ENCODE measurements around the gene MBP.

MBP gene

DNA sequence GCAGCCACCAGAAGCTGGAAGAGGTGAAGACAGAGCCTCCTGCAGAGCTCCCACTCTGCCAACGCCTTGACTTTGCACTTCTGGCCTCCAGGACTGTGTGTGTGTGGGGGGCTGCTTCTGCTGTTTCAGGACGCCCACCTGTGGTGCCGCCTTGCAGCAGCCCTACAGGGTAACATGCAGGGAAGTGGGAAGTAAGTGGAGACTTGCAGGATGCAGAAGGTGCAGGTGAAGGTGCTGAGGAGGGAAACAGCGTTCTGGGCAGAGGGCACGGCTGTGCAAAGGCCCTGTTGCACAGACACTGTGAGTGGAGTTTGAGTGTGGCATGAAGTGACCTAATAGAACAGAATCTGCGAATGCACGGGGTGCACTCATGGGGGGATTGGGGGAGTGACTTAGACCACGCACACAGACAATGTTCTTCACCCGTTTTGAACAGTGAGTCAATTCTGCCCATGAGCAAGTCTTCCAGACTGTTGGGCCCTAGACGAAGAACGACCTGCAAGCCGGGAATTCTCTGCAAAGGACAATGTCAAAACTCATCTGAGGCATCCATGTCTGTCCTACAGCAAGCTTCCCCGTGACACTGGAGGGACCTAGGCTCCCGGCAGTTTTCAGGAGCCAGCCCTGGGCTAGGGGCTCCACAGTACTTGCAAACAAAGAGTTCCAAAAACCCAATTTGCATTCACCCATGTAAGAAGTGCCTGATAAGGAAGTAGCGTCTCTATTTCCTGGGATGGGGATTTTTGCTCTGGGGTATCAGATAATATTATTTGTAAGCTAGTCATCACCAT lies 19.0 kb downstream of the MBP start:
- DNase-seq = no peak

DNA sequence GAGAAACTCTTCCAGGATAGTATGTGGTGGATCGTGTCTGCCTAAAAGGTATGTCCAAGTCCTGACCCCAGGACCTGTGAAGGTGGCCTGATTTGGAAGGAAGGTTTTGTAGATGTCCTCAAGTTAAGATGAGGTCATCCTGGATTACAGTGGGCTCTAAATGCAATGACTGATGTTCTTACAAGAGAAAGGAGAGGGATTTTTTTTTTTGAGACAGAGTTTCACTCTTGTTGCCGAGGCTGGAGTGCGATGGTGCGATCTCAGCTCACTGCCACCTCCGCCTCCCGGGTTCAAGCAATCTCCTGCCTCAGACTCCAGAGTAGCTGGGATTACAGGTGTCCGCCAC lies 19.9 kb downstream of the MBP start:
- no peak for DNase-seq

DNA sequence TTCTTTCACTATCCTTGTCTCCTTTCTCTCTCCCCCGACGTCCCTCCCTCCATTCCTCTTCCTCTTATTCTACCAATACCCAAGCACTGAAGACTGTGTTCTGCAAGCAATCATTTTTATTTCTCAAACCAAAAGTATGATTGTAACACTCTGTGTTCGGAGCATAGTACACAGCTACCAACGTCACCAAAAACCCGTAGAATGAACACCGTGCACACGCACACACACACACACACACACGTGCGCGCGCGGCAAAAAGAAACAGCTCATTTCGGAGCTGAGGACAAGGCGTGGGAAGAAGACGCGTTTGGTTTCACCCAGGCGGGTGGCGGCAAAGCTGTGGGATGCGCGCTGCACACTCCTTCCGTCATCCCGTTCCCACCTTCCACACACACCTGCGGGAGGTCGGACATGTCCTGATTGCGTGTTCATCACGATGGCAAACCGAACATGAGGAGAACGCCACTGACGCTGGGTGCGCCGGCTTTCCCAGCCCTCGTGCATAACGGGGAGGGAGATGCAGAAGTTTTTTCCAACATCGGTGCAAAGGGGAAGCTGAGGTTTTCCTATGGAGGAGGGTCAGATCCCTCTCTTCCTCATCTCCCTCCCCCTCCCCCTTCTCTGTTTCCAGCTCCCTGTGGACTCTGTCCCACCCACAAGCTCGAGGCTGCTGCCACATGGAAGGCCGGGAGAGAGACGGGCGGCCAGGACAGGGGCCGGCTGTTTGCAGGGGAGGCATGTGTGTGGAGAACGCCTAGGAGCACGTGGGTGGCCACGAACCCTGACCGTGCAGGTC lies 20.4 kb downstream of the MBP start:
- DNase-seq = no peak

- no peak for DNase-seq
Observed at GRCh38 chr18:77111449-77111848, 21.1 kb downstream of the MBP start.

- no peak for DNase-seq
Observed at GRCh38 chr18:77110936-77111335, 21.6 kb downstream of the MBP start.

DNA sequence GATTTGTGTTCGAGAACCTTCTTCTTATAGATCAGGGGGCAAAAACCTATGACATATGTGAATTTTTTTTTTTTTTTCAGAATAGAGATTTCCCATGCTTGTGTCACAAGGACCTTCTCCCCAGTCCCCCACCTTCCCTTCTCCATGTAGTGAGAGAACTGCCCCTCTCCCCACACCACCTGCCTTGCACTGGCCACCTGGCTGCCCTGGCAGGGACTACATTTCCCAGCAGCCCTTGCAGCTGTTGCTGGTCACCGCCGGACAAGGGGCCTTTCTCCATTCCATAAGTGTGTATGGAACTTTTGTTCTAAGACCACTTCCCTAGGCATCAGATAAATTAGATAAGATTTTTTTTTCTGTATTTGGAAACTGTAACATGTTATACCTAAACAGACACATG lies 22.2 kb downstream of the MBP start:
- DNase-seq = no peak

DNA sequence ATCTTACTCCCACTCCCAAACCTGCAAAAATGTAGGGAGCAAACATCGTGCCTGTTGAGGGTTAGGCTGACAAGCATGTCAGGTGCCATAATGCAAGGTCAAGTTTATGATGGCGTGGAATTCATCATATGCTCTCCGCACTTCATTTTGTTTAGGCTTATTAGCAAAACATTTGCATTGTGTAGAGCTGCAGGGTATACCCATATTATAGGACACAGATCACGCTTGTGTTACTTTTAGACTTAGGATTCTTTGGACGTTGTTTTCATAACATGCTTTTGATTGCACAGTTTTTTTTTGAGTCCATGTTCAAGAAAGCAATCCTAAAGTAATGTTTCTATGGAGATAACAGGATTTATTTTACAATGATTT lies 22.9 kb downstream of the MBP start:
- no peak for DNase-seq

- no peak for DNase-seq
Observed at GRCh38 chr18:77108821-77109647, 23.5 kb downstream of the MBP start.

GRCh38 chr18:77108001-77108692 lies 24.4 kb downstream of the MBP start:
- DNase-seq = peak; percentile 26

DNA sequence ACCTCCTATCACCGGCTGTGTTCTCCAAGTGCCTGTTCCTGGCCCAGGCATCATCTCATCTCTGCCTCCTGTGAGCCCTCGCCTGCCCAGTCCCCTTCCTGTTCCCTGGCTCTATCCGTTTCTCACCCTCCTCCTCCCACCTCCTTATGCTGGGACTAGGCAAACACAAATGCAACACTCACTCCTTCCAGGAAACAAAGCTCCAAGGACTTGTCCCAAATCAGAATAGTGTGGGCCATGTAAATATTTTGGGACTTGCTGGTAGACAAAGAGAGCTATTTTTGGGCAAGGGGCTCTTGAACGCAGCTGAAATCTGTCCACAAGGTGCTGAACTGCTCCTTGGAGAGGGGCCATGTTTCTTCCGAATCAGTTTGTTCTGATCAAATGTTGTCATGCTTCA lies 25.3 kb downstream of the MBP start:
- no peak for DNase-seq

DNA sequence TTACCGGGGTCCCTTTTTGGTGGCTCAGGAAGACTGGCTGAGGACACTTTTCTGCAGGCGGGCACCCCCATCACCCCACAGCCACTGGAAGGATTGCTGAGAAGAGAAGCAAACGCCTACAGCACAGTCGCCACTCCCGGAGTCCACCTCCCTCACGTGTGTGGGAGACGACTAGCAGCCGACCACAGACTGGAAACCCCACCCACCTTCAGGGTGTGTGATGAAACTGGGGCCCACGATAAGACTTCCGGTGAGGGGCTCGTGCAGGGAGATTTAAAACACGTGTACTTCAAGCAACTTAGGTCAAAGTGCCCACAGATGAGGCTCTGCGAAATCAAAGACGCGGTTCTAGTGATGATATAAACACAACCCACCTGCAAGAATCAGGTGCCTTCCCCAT lies 26.3 kb downstream of the MBP start:
- no peak for DNase-seq

DNA sequence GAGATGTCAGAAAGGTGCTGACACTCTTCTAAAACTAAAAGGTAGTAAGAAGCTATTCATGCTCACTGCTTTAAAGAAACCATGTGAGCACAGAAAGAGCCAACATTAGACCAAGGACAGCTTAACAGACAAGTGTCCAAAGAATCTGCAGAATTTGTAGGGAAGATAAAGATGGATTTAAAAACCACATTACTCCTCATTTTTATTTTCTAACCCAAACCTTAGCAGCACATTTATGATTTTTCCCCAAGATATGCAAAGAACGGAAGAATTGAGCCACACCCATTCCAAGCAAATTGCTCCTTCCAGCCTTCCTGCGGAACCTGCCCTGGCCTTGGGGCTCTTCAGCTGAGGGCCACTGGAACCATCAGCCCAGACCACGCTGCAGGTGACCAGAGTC lies 26.9 kb downstream of the MBP start:
- no peak for DNase-seq

GRCh38 chr18:77105028-77105427 lies 27.6 kb downstream of the MBP start:
- no peak for DNase-seq

DNA sequence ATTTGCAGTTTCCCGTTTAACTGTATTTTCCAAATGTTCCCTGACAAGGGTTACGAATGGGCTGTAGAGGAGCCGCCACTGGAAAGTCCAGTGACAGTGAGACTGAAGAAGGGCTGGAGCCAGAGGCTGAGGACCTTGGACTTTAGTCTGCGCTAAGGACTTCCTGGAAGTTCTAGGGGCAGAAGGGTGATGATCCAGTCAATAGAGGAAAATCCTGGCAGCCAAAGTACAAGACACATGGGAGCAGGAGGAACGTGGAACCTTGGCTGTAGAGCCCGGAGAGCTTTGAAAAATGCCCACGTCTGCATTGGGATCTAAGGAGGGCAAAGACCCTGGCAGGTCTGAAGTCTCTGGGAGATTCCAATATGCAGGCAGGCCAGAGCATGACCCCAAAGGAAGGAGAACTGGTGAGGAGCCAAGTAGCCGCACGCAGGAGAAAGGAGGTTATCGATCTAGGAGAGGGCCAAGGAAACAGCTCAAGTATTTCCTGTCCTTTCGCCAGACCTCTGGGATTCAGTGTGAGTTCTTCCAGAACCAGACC lies 28.5 kb downstream of the MBP start:
- DNase-seq = no peak

DNA sequence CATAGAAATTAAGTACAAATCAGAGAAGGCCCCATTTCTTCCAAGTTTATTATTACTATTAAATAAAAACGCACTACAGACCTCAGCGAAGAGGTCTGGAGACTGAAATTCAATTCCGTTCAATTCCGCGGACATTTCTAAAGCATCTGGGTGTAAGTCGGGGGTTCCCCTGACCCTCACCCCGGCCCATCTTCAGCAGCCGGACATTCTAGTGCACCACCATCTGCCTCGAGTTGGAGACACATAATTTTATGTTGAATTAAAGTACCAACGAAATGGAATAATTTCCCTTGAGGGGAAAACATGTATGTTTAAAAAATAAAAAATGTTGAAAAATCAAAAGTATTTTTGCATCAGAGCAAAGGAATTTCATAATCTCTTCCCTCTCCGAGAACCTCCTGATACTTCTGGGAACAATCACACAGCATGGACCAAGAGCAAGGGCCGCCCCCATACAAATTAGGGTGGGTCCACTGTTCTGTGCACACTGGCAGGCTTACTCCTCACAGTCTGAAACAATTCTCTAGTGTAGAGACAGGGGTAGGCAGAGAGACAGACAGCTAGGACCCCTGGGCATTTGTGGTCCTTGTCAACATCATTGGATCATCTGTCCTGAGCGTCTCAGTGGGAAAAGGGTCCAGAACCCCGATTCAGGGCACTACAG lies 29.3 kb downstream of the MBP start:
- DNase-seq = no peak

DNA sequence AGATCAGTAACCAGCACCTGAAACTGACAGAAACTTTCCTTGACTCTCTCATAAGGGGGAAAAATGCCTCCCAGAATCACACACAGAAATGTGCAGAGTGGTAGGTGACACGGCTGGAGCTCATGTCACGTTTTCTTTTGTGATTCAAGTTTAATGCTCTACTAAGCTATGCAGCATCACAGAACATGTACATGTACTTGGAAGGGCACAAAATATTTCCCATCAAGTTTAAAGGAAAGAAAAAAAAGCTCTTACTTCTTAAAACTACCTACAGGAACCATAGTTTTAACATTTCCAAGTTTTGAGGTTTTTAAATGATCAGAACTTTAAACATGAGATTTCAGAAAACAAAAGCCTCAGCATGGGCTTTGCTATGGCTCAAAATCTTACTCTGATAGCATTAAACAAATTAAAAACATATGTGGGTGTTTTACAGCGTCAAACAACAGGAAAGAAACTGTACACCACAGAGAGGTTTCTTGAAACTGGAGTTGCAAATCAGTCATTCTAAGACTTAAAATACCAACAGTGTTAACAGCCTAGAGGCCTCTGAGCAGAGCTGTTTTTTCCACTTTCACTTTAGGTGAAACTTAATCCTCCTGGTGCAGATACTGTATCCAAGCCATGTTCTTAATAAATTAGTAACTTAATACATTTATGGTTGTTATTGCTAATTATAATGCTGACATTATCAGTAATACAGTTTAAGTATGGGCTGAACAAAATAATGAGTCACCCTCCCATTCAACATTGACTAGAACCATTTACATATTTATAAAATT lies 30.1 kb downstream of the MBP start:
- DNase-seq = no peak

GRCh38 chr18:77101410-77102258 lies 30.9 kb downstream of the MBP start:
- no peak for DNase-seq

GRCh38 chr18:77100751-77101355 lies 31.7 kb downstream of the MBP start:
- DNase-seq = no peak

- no peak for DNase-seq
Observed at GRCh38 chr18:77099485-77100370, 32.9 kb downstream of the MBP start.

Data from NCI-H446 treated with DMSO at 0.1 percent for 48 hours (cell line).